GM23338 (cell line): ENCODE data around the gene EML1. TPM values are rescaled to one million over a fixed set of nuclear protein-coding genes. Genes with fewer than 3 reads are reported as not detected.

Experiments used
- CREB1 ChIP-seq: fragments of 250-450 bp; sonication (Bioruptor Pico); IDR thresholded peaks from 2 replicates; pipeline ENCODE4 v1.5.0; 2020; ENCODE audit warnings: low read depth, mild to moderate bottlenecking, moderate library complexity
- EZH2 ChIP-seq: fragments of 200-600 bp; sonication (generic); IDR thresholded peaks from one replicate; pipeline ENCODE4 v1.8.0; 2017; ENCODE audit warnings: antibody characterized with exemption, mild to moderate bottlenecking, low read depth; ENCODE audit not compliant: unreplicated experiment
- EZH2phosphoT487 ChIP-seq: fragments of 200-600 bp; sonication (generic); IDR thresholded peaks from one replicate; pipeline ENCODE4 v1.8.1; 2018; ENCODE audit warnings: antibody characterized with exemption; ENCODE audit not compliant: unreplicated experiment
- NANOG ChIP-seq: IDR thresholded peaks from 2 replicates; pipeline ENCODE4 v1.6.1; 2016; ENCODE audit warnings: antibody characterized with exemption, borderline replicate concordance
- STAT1 ChIP-seq: IDR thresholded peaks from one replicate; pipeline ENCODE4 v1.6.1; 2016; ENCODE audit warnings: antibody characterized with exemption; ENCODE audit not compliant: unreplicated experiment
- ZNF114 ChIP-seq: fragments of 250-450 bp; sonication (Bioruptor Pico); IDR thresholded peaks from 2 replicates; pipeline ENCODE4 v1.5.0; 2020; ENCODE audit warnings: mild to moderate bottlenecking, moderate library complexity
- polyA plus RNA-seq: library from polyadenylated mRNA; unstranded; fragments of >200 nt; fragmentation: Nextera tagmentation; extraction: Ambion mirVana; gene quantifications from 2 replicates; pipeline ENCODE4 v1.2.1, GENCODE V29; 2016
- total RNA-seq: library from RNA; depleted of rRNA; stranded (reverse); fragments of >200 nt; shearing (Covaris generic); gene quantifications from 2 replicates; pipeline ENCODE4 v1.2.3, GENCODE V29; 2014
- TF ChIP-seq, protein P1 (sequence below): fragments of 250-450 bp; sonication (Bioruptor Pico); IDR thresholded peaks from 2 replicates; pipeline ENCODE4 v1.5.0; 2020; ENCODE audit warnings: mild to moderate bottlenecking, moderate library complexity
- TF ChIP-seq, protein P2 (sequence below): IDR thresholded peaks from one replicate; pipeline ENCODE4 v1.6.1; 2018; ENCODE audit warnings: antibody characterized with exemption; ENCODE audit not compliant: unreplicated experiment

EML1 gene
- total and polyA plus RNA-seq, 2 experiments from 2014 or later, result 7.0 to 18.1 TPM

DNA sequence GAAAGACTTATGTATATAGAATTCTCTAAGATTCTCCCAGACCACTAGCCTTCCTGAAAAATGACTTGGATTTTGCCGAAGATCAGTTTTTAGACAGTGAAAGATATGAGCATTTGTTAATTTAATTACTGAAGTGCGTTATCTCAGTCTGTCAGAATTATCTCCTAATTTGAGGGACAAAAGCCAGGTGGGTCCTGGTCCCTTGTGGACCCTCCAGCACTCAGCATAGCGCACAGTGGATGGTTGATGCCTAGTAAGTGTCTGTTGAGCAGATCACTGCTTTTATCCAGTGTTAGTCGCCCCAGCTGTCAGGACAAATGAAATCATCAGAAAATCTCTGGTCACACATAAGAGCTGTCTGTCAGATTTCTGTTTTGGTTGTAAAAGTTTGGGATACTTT, 80.4 kb downstream of the EML1 start (continued):
- TF ChIP-seq, protein P1, sequence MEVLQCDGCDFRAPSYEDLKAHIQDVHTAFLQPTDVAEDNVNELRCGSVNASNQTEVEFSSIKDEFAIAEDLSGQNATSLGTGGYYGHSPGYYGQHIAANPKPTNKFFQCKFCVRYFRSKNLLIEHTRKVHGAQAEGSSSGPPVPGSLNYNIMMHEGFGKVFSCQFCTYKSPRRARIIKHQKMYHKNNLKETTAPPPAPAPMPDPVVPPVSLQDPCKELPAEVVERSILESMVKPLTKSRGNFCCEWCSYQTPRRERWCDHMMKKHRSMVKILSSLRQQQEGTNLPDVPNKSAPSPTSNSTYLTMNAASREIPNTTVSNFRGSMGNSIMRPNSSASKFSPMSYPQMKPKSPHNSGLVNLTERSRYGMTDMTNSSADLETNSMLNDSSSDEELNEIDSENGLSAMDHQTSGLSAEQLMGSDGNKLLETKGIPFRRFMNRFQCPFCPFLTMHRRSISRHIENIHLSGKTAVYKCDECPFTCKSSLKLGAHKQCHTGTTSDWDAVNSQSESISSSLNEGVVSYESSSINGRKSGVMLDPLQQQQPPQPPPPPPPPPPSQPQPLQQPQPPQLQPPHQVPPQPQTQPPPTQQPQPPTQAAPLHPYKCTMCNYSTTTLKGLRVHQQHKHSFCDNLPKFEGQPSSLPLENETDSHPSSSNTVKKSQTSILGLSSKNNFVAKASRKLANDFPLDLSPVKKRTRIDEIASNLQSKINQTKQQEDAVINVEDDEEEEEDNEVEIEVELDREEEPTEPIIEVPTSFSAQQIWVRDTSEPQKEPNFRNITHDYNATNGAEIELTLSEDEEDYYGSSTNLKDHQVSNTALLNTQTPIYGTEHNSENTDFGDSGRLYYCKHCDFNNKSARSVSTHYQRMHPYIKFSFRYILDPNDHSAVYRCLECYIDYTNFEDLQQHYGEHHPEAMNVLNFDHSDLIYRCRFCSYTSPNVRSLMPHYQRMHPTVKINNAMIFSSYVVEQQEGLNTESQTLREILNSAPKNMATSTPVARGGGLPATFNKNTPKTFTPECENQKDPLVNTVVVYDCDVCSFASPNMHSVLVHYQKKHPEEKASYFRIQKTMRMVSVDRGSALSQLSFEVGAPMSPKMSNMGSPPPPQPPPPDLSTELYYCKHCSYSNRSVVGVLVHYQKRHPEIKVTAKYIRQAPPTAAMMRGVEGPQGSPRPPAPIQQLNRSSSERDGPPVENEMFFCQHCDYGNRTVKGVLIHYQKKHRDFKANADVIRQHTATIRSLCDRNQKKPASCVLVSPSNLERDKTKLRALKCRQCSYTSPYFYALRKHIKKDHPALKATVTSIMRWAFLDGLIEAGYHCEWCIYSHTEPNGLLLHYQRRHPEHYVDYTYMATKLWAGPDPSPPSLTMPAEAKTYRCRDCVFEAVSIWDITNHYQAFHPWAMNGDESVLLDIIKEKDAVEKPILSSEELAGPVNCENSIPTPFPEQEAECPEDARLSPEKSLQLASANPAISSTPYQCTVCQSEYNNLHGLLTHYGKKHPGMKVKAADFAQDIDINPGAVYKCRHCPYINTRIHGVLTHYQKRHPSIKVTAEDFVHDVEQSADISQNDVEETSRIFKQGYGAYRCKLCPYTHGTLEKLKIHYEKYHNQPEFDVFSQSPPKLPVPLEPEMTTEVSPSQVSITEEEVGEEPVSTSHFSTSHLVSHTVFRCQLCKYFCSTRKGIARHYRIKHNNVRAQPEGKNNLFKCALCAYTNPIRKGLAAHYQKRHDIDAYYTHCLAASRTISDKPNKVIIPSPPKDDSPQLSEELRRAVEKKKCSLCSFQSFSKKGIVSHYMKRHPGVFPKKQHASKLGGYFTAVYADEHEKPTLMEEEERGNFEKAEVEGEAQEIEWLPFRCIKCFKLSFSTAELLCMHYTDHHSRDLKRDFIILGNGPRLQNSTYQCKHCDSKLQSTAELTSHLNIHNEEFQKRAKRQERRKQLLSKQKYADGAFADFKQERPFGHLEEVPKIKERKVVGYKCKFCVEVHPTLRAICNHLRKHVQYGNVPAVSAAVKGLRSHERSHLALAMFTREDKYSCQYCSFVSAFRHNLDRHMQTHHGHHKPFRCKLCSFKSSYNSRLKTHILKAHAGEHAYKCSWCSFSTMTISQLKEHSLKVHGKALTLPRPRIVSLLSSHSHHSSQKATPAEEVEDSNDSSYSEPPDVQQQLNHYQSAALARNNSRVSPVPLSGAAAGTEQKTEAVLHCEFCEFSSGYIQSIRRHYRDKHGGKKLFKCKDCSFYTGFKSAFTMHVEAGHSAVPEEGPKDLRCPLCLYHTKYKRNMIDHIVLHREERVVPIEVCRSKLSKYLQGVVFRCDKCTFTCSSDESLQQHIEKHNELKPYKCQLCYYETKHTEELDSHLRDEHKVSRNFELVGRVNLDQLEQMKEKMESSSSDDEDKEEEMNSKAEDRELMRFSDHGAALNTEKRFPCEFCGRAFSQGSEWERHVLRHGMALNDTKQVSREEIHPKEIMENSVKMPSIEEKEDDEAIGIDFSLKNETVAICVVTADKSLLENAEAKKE (CRISPR knock-in tag), result no peak
- TF ChIP-seq EZH2phosphoT487 (no peak), CREB1 (CRISPR knock-in tag) (no peak), STAT1 (no peak), EZH2 (no peak), NANOG (no peak), ZNF114 (CRISPR knock-in tag) (no peak)
- TF ChIP-seq, protein P2, sequence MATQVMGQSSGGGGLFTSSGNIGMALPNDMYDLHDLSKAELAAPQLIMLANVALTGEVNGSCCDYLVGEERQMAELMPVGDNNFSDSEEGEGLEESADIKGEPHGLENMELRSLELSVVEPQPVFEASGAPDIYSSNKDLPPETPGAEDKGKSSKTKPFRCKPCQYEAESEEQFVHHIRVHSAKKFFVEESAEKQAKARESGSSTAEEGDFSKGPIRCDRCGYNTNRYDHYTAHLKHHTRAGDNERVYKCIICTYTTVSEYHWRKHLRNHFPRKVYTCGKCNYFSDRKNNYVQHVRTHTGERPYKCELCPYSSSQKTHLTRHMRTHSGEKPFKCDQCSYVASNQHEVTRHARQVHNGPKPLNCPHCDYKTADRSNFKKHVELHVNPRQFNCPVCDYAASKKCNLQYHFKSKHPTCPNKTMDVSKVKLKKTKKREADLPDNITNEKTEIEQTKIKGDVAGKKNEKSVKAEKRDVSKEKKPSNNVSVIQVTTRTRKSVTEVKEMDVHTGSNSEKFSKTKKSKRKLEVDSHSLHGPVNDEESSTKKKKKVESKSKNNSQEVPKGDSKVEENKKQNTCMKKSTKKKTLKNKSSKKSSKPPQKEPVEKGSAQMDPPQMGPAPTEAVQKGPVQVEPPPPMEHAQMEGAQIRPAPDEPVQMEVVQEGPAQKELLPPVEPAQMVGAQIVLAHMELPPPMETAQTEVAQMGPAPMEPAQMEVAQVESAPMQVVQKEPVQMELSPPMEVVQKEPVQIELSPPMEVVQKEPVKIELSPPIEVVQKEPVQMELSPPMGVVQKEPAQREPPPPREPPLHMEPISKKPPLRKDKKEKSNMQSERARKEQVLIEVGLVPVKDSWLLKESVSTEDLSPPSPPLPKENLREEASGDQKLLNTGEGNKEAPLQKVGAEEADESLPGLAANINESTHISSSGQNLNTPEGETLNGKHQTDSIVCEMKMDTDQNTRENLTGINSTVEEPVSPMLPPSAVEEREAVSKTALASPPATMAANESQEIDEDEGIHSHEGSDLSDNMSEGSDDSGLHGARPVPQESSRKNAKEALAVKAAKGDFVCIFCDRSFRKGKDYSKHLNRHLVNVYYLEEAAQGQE, result no peak
